Loucy (cell line): Measurements from ENCODE around the gene COQ3.

Source experiments
- EZH2phosphoT487 ChIP-seq: fragments of 200-600 bp; IDR thresholded peaks from 2 replicates; pipeline ENCODE4 v1.6.1; 2018; ENCODE audit warnings: antibody characterized with exemption, mild to moderate bottlenecking, moderate library complexity, borderline replicate concordance
- TF ChIP-seq, protein P1 (sequence below): fragments of 200-600 bp; sonication (generic); conservative IDR thresholded peaks from 2 replicates; pipeline ENCODE4 v1.5.1; 2014; ENCODE audit warnings: mild to moderate bottlenecking, antibody characterized with exemption, low read length

DNA sequence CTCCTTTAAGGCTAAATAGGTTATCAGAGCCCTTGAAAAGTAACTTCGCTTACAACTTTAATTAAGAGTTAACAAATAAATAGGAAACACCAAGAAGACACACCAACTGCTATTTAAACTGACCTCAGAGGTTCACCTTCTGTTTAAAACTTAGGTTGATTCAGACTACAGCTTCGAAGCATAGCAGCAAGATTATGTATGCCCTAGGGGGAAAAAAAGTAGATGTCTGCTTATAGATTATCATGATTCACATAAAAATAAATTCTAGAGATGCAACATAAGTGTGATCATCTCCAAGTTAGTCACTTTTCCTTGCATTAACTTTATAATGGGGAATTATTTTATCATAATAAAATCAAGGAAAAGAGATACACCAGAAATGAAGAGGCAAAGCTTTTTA is 22.2 kb upstream of the COQ3 start:
- TF ChIP-seq, protein P1, sequence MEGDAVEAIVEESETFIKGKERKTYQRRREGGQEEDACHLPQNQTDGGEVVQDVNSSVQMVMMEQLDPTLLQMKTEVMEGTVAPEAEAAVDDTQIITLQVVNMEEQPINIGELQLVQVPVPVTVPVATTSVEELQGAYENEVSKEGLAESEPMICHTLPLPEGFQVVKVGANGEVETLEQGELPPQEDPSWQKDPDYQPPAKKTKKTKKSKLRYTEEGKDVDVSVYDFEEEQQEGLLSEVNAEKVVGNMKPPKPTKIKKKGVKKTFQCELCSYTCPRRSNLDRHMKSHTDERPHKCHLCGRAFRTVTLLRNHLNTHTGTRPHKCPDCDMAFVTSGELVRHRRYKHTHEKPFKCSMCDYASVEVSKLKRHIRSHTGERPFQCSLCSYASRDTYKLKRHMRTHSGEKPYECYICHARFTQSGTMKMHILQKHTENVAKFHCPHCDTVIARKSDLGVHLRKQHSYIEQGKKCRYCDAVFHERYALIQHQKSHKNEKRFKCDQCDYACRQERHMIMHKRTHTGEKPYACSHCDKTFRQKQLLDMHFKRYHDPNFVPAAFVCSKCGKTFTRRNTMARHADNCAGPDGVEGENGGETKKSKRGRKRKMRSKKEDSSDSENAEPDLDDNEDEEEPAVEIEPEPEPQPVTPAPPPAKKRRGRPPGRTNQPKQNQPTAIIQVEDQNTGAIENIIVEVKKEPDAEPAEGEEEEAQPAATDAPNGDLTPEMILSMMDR = no peak
- TF ChIP-seq EZH2phosphoT487 = no peak
